Stimulated activated CD8-positive, alpha-beta memory T cell treated with anti-CD3 and anti-CD28 coated beads, Interleukin-4, amount 100 ng/mL, for 4 hours (primary cell): ENCODE measurements around the gene METTL16.
"Not testable (repeated sequence)": the region's sequence is repeated elsewhere in the genome, so short reads cannot be mapped to it uniquely, and the experiment has no call there.

ENCODE experiments used
- DNase-seq, 2 donors: peaks; one replicate each; pipeline ENCODE4 v3.0.0-alpha.2; 2020; ENCODE audit warnings: low read depth in 2 of 2, low spot score in 1 of 2

The METTL16 gene

GRCh38 chr17:2502871-2503580 is 8.7 kb downstream of the METTL16 start:
- no peak for DNase-seq

GRCh38 chr17:2500446-2500845 is 11.2 kb downstream of the METTL16 start:
- DNase-seq: no peak

GRCh38 chr17:2489286-2489685 is 22.4 kb downstream of the METTL16 start:
- not testable (repeated sequence) for DNase-seq

GRCh38 chr17:2487306-2487705 is 24.4 kb downstream of the METTL16 start:
- DNase-seq: no peak

GRCh38 chr17:2486709-2487108 is 25.0 kb downstream of the METTL16 start:
- not testable (repeated sequence) for DNase-seq

GRCh38 chr17:2485970-2486369 is 25.7 kb downstream of the METTL16 start:
- no peak for DNase-seq

- no peak for DNase-seq
Observed at GRCh38 chr17:2485543-2485942, 26.1 kb downstream of the METTL16 start.

- no peak for DNase-seq
Observed at GRCh38 chr17:2484876-2485275, 26.8 kb downstream of the METTL16 start.

GRCh38 chr17:2483084-2483483 is 28.6 kb downstream of the METTL16 start:
- DNase-seq: no peak

- no peak for DNase-seq
Observed at GRCh38 chr17:2482218-2482617, 29.5 kb downstream of the METTL16 start.

- DNase-seq: no peak
Observed at GRCh38 chr17:2481760-2482159, 29.9 kb downstream of the METTL16 start.

GRCh38 chr17:2478458-2478857 is 33.2 kb downstream of the METTL16 start:
- DNase-seq: no peak

GRCh38 chr17:2475056-2475455 is 36.6 kb downstream of the METTL16 start:
- DNase-seq: no peak

- DNase-seq: no peak
Observed at GRCh38 chr17:2474371-2474770, 37.3 kb downstream of the METTL16 start.

GRCh38 chr17:2468270-2468669 is 43.4 kb downstream of the METTL16 start:
- no peak for DNase-seq

- no peak for DNase-seq
Observed at GRCh38 chr17:2466931-2467330, 44.8 kb downstream of the METTL16 start.

- no peak for DNase-seq
Observed at GRCh38 chr17:2462481-2462880, 49.2 kb downstream of the METTL16 start.

GRCh38 chr17:2459917-2460271 is 51.8 kb downstream of the METTL16 start:
- DNase-seq: no peak

GRCh38 chr17:2457913-2458312 is 53.8 kb downstream of the METTL16 start:
- DNase-seq: no peak

- no peak for DNase-seq
Observed at GRCh38 chr17:2456475-2456874, 55.2 kb downstream of the METTL16 start.

GRCh38 chr17:2455956-2456355 is 55.7 kb downstream of the METTL16 start:
- DNase-seq: no peak

GRCh38 chr17:2453866-2454265 is 57.8 kb downstream of the METTL16 start:
- DNase-seq: no peak

- no peak for DNase-seq
Observed at GRCh38 chr17:2453325-2453724, 58.4 kb downstream of the METTL16 start.
